ENCODE data around the gene ATRN.

DNA sequence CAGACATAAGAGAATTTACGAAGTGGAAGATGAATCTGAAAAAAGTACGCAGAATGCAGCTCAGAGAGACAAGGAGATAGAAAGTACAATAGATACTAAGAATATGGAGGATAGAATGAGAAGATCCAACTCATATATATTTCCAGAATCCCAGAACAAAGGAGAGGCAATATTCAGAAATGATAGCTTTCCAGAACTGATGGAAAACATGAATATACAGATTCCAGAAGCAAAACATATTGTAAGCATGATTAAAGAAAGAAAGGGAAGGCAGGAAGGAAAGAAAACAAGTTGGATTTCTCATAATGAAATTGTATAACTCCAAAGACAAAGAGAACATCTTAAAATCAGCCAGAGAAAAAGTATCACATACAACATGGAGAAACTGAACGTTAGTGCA, 169.4 kb downstream of the ATRN start:
- TF ChIP-seq ZNF274 (IDR thresholded peaks at IDR 0.05; ENCODE audit: low read length) (no peak), ZNF274 (tag by site-specific recombination; IDR thresholded peaks at IDR 0.05; ENCODE audit: borderline replicate concordance) (no peak), ZNF623 (tag by site-specific recombination; IDR thresholded peaks at IDR 0.05) (no peak), ZNF580 (tag by site-specific recombination; IDR thresholded peaks at IDR 0.05) (no peak), ZNF776 (tag by site-specific recombination; IDR thresholded peaks at IDR 0.05; ENCODE audit: borderline replicate concordance) (no peak), ZNF362 (tag by site-specific recombination; IDR thresholded peaks at IDR 0.05) (no peak), CTCF (tag by site-specific recombination; IDR thresholded peaks at IDR 0.05) (no peak), ZNF132 (tag by site-specific recombination; IDR thresholded peaks at IDR 0.05; ENCODE audit: borderline replicate concordance) (no peak), TSHZ1 (tag by site-specific recombination; IDR thresholded peaks at IDR 0.05; ENCODE audit: borderline replicate concordance) (no peak)
- TF ChIP-seq, protein P1, sequence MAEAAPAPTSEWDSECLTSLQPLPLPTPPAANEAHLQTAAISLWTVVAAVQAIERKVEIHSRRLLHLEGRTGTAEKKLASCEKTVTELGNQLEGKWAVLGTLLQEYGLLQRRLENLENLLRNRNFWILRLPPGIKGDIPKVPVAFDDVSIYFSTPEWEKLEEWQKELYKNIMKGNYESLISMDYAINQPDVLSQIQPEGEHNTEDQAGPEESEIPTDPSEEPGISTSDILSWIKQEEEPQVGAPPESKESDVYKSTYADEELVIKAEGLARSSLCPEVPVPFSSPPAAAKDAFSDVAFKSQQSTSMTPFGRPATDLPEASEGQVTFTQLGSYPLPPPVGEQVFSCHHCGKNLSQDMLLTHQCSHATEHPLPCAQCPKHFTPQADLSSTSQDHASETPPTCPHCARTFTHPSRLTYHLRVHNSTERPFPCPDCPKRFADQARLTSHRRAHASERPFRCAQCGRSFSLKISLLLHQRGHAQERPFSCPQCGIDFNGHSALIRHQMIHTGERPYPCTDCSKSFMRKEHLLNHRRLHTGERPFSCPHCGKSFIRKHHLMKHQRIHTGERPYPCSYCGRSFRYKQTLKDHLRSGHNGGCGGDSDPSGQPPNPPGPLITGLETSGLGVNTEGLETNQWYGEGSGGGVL (tag by site-specific recombination; IDR thresholded peaks at IDR 0.05), result no peak
